ENCODE measurements around the gene PPP1R13L. TPM values are rescaled to one million over a fixed set of nuclear protein-coding genes. Genes with fewer than 3 reads are reported as not detected.
"Not testable (repeated sequence)": the region's sequence is repeated elsewhere in the genome, so short reads cannot be mapped to it uniquely, and the experiment has no call there.

Gene PPP1R13L
- total RNA-seq, 1 donor from 2014 or later, result 8.2 TPM

DNA sequence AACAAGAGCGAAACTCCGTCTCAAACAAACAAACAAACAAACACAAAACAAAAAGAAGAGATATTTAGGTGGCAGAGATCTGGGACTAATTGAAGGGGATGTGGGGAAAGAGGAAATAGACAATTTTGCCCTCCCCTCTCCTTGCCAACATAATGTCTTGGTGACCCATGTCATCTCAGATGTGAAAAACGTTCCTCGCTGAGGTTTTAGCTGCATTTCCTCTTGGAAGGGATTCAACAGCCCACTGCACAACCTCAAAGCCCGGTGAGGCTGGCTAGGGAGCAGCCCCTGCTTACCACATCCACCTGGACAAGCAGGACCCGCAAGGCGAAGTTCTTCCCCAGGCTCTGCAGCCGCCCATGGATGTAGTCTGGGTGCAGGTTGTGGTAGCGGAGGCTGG lies 13.9 kb upstream of the PPP1R13L start:
- no peaks in the 10 kb centered on the region for H3K27me3 Mint-ChIP-seq (ENCODE audit: low read depth)
- no peaks in the 10 kb centered on the region for H3K9me3 Mint-ChIP-seq
- H3K4me3 Mint-ChIP-seq, result peak overlapping the region; percentile 66
- TF ChIP-seq, protein P1, sequence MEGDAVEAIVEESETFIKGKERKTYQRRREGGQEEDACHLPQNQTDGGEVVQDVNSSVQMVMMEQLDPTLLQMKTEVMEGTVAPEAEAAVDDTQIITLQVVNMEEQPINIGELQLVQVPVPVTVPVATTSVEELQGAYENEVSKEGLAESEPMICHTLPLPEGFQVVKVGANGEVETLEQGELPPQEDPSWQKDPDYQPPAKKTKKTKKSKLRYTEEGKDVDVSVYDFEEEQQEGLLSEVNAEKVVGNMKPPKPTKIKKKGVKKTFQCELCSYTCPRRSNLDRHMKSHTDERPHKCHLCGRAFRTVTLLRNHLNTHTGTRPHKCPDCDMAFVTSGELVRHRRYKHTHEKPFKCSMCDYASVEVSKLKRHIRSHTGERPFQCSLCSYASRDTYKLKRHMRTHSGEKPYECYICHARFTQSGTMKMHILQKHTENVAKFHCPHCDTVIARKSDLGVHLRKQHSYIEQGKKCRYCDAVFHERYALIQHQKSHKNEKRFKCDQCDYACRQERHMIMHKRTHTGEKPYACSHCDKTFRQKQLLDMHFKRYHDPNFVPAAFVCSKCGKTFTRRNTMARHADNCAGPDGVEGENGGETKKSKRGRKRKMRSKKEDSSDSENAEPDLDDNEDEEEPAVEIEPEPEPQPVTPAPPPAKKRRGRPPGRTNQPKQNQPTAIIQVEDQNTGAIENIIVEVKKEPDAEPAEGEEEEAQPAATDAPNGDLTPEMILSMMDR (conservative IDR thresholded peaks at IDR 0.05), result no peak
- H3K27ac Mint-ChIP-seq (ENCODE audit: unreplicated experiment), result no peak overlapping the region
- peaks cover 17% of the 10 kb centered on the region for H3K4me1 Mint-ChIP-seq
- peaks cover 2% of the 10 kb centered on the region for H3K36me3 Mint-ChIP-seq (ENCODE audit: low read depth)
- no peak for DNase-seq (ENCODE audit: low read depth, low spot score)

DNA sequence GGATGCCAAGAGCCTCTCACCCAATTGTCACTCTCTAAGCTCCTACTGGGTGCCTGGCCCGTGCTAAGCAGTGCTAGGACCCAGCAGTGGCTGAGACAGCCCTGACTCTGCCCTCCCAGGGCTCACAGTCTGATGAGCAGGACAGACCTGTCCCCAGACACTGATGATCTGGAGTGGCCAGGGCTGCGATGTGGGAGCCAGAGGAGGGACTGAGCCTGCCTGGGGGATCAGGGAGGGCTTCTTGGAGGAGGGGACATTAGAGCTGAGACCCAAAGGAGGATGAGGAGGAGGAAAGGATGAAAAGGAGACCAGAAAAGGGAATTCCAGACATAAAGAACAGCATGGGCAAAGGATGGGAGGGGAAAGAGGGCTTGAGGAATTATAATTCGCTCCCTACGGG lies 12.3 kb upstream of the PPP1R13L start:
- no peak overlapping the region for H3K4me3 Mint-ChIP-seq
- H3K9me3 Mint-ChIP-seq, result no peaks in the 10 kb centered on the region
- no peak for DNase-seq (ENCODE audit: low read depth, low spot score)
- TF ChIP-seq, protein P1 (conservative IDR thresholded peaks at IDR 0.05), result no peak
- no peaks in the 10 kb centered on the region for H3K27me3 Mint-ChIP-seq (ENCODE audit: low read depth)
- peaks cover 3% of the 10 kb centered on the region for H3K4me1 Mint-ChIP-seq
- H3K27ac Mint-ChIP-seq (ENCODE audit: unreplicated experiment), result peak overlapping the region; percentile 52
- H3K36me3 Mint-ChIP-seq (ENCODE audit: low read depth), result peaks cover 9% of the 10 kb centered on the region

DNA sequence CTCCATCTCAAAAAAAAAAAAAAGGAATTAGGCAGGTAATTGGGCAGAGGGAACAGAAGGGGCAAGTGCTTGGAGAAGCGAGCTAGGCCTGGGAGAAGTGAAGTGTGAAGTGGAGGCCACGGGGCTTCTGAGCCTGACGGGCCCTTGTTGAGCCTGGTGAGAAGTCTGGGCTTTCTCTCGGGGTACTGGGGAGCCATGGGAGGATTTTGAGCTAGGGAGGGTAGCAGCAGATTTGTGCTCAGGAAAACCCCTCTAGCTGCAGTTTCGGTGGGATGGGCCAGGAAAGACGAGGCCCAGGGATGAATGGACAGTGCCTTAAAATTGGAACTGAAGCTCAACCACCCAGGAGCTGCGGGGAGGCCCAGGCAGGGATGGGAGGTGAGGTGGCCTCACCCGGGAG lies 9.6 kb upstream of the PPP1R13L start:
- H3K4me3 Mint-ChIP-seq, result no peak overlapping the region
- H3K27ac Mint-ChIP-seq (ENCODE audit: unreplicated experiment), result no peak overlapping the region
- no peaks in the 10 kb centered on the region for H3K4me1 Mint-ChIP-seq
- peaks cover 12% of the 10 kb centered on the region for H3K36me3 Mint-ChIP-seq (ENCODE audit: low read depth)
- TF ChIP-seq, protein P1 (conservative IDR thresholded peaks at IDR 0.05), result no peak
- DNase-seq (ENCODE audit: low read depth, low spot score), result no peak
- H3K9me3 Mint-ChIP-seq, result no peaks in the 10 kb centered on the region
- H3K27me3 Mint-ChIP-seq (ENCODE audit: low read depth), result no peaks in the 10 kb centered on the region

DNA sequence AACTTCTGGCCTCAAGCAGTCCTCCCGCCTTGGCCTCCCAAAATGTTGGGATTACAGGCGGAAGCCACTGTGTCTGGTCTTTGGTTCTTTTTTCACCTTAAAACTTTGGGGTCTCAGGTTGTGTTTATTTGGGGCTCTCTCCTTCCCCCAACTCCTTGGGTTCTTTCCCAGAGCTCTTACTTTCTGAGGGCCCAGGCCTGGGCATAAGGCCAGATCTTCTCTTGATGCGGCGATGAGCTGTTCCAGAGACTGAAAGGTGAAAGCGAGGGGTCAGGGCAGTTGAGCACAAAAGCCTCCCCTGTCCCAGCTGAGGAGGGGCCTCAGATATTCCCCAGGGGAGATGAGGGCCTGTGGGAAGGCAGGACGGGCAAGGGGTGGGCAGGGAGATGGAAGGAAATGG lies 8.6 kb upstream of the PPP1R13L start:
- no peaks in the 10 kb centered on the region for H3K27me3 Mint-ChIP-seq (ENCODE audit: low read depth)
- DNase-seq (ENCODE audit: low read depth, low spot score), result no peak
- no peaks in the 10 kb centered on the region for H3K9me3 Mint-ChIP-seq
- peaks cover 12% of the 10 kb centered on the region for H3K36me3 Mint-ChIP-seq (ENCODE audit: low read depth)
- TF ChIP-seq, protein P1 (conservative IDR thresholded peaks at IDR 0.05), result no peak
- no peak overlapping the region for H3K27ac Mint-ChIP-seq (ENCODE audit: unreplicated experiment)
- no peak overlapping the region for H3K4me3 Mint-ChIP-seq
- peaks cover 4% of the 10 kb centered on the region for H3K4me1 Mint-ChIP-seq

DNA sequence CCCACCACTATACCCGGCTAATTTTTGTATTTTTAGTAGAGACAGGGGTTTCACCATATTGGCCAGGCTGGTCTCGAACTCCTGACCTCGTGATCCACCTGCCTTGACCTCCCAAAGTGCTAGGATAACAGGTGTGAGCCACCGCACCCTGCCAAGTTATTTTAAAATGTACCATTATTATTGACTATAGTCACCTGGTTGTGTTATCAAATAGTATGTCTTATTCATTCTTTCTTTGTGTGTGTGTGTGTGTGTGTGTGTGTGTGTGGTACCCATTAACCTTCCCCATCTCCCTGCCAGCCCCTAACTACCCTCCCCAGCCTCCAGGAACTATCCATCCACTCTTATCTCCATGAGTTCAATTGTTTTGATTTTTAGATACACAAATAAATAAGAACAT lies 5.5 kb upstream of the PPP1R13L start:
- Mint-ChIP-seq H3K4me3 (peak overlapping the region; percentile 56), H3K36me3 (ENCODE audit: low read depth) (peaks cover 12% of the 10 kb centered on the region), H3K4me1 (peaks cover 20% of the 10 kb centered on the region)
- not testable (repeated sequence) for H3K9me3 Mint-ChIP-seq; H3K27me3 Mint-ChIP-seq (ENCODE audit: low read depth); H3K27ac Mint-ChIP-seq (ENCODE audit: unreplicated experiment); DNase-seq (ENCODE audit: low read depth, low spot score)

DNA sequence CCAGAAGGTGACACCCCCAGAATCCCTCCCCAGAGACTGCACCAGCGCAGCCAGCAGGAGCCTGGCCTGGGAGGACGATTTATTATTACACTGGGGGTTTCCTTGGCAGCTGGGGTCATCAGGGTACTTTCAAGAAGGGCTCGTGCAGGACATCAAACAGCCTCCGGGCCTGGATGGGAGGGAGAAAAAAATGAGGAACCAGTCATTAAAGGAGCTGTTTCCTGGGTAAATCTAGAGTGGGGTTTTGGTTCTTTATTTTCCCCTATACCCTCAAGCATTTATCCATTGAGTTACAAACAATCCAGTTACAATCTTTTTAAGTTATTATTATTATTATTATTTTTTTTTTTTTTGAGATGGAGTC lies 4.7 kb upstream of the PPP1R13L start:
- no peak overlapping the region for H3K4me3 Mint-ChIP-seq
- no peak overlapping the region for H3K27ac Mint-ChIP-seq (ENCODE audit: unreplicated experiment)
- peaks cover 26% of the 10 kb centered on the region for H3K4me1 Mint-ChIP-seq
- DNase-seq (ENCODE audit: low read depth, low spot score), result no peak
- no peaks in the 10 kb centered on the region for H3K9me3 Mint-ChIP-seq
- H3K36me3 Mint-ChIP-seq (ENCODE audit: low read depth), result peaks cover 12% of the 10 kb centered on the region
- peaks cover 18% of the 10 kb centered on the region for H3K27me3 Mint-ChIP-seq (ENCODE audit: low read depth)
- TF ChIP-seq, protein P1 (conservative IDR thresholded peaks at IDR 0.05), result no peak
